Body of pancreas (tissue), 4 donors: ENCODE measurements around the gene PLOD1. TPM values are rescaled to one million over a fixed set of nuclear protein-coding genes. Genes with fewer than 3 reads are reported as not detected.
"Not testable (repeated sequence)": the region's sequence is repeated elsewhere in the genome, so short reads cannot be mapped to it uniquely, and the experiment has no call there.

Experiments used
- ATAC-seq: fragments of 150-250 bp; one replicate; pipeline ENCODE4 v1.9.1; 2016
- DNase-seq, 4 donors: peaks; one replicate each; pipeline ENCODE4 v3.0.0-alpha.2; 2019
- H3K27ac ChIP-seq, 4 donors: fragments of 200-600 bp; sonication (generic); 1 replicate in 3 of 4; 2 replicates in 1 of 4; pipeline versions ENCODE4 v1.5.1 to v1.6.1; 2016 to 2019; ENCODE audit warnings: mild to moderate bottlenecking in 1 of 4, mixed read lengths in 1 of 4, moderate library complexity in 1 of 4
- H3K27me3 ChIP-seq, 2 donors: fragments of 200-600 bp; sonication (generic); one replicate each; pipeline ENCODE4 v1.6.0; 2016; ENCODE audit warnings: mild to moderate bottlenecking in 1 of 2
- H3K36me3 ChIP-seq, 2 donors: fragments of 200-600 bp; sonication (generic); replicated peaks in 1 of 2; 2 replicates each; pipeline ENCODE4 v1.5.1; 2016; ENCODE audit warnings: low read depth in 2 of 2; ENCODE audit not compliant: insufficient read depth in 1 of 2
- H3K4me1 ChIP-seq: fragments of 200-600 bp; sonication (generic); one replicate; pipeline ENCODE4 v1.6.0; 2016
- H3K4me3 ChIP-seq, 2 donors: fragments of 200-600 bp; sonication (generic); 1 replicate in 1 of 2; 2 replicates in 1 of 2; pipeline ENCODE4 v1.5.1; 2016 to 2019
- H3K9me3 ChIP-seq, 3 donors: fragments of 200-600 bp; sonication (generic); 1 replicate in 2 of 3; 2 replicates in 1 of 3; pipeline ENCODE4 v1.5.1; 2016
- CTCF ChIP-seq, 7 experiments: fragments of 450-650 bp in 4 of 7; fragments of 200-600 bp in 3 of 7; sonication (generic) in 3 of 7; IDR thresholded peaks; one replicate each; pipeline ENCODE4 v1.5.1; 2016 to 2019; ENCODE audit warnings: antibody characterized with exemption in 7 of 7
- POLR2A ChIP-seq, 3 donors: fragments of 450-650 bp; IDR thresholded peaks; one replicate each; pipeline ENCODE4 v1.6.1; 2016; ENCODE audit warnings: antibody characterized with exemption in 3 of 3, mild to moderate bottlenecking in 2 of 3
- WGBS, 2 donors: methylation state at CpG; one replicate each; pipeline ENCODE4 v1.1.5; 2017; 5-methylcytosine and 5-hydroxymethylcytosine counted together
- intact Hi-C: fragments of 100-400 bp; cut with DNase I; formaldehyde crosslinking; loops from one replicate; pipeline ENCODE4 v1.15.1; 2023
- total RNA-seq, 2 donors: library from RNA; depleted of rRNA; stranded (reverse); fragments of >200 nt; gene quantifications; one replicate each; pipeline ENCODE4 v1.1.0, GENCODE V29; 2016

Gene PLOD1
- total RNA-seq, 2 donors from 2014 or later = 30.9 to 39.6 TPM

- H3K9me3 ChIP-seq = no peaks in the 10 kb centered on the region
- no peak overlapping the region for H3K4me3 ChIP-seq
- TF ChIP-seq CTCF (IDR thresholded peaks at IDR 0.05) (no peak), POLR2A (IDR thresholded peaks at IDR 0.05) (no peak)
- no peaks in the 10 kb centered on the region for H3K27me3 ChIP-seq
- H3K27ac ChIP-seq = no peak overlapping the region
- ATAC-seq = no peak
- peaks cover 20% of the 10 kb centered on the region for H3K4me1 ChIP-seq
- no peaks in the 10 kb centered on the region for H3K36me3 ChIP-seq
- peak in 2 of 4 donors; percentile 16 to 19 for DNase-seq
- intact Hi-C loops = no loop called here
- WGBS, 2 donors = 64 to 74% methylated on average over 5 to 15 of the region's 15 CpGs
These were observed 4.4 kb downstream of the PLOD1 start for GRCh38 chr1:11938722-11939526.

DNA sequence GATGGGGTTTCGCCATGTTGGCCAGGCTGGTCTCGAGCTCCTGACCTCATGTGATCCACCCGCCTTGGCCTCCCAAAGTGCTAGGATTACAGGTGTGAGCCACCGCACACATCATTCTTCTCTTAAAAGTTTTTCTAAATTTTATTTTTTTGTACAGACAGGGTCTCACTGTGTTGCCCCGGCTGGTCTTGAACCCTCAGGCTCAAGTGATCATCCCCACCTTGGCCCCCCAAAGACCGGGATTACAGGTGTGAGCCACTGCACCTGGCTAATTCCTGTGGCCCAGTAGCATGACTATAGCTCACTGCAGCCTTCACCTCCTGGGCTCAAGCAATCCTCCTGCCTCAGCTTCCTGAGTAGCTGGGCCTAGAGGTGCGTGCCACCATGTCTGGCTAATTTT lies 5.3 kb downstream of the PLOD1 start:
- H3K27ac ChIP-seq, H3K36me3 ChIP-seq, H3K27me3 ChIP-seq, ATAC-seq, H3K9me3 ChIP-seq, intact Hi-C loops, DNase-seq, H3K4me3 ChIP-seq: not testable (repeated sequence)
- peaks cover 17% of the 10 kb centered on the region for H3K4me1 ChIP-seq
- WGBS, 2 donors = 97 to 98% methylated on average over 7 of the region's 7 CpGs

DNA sequence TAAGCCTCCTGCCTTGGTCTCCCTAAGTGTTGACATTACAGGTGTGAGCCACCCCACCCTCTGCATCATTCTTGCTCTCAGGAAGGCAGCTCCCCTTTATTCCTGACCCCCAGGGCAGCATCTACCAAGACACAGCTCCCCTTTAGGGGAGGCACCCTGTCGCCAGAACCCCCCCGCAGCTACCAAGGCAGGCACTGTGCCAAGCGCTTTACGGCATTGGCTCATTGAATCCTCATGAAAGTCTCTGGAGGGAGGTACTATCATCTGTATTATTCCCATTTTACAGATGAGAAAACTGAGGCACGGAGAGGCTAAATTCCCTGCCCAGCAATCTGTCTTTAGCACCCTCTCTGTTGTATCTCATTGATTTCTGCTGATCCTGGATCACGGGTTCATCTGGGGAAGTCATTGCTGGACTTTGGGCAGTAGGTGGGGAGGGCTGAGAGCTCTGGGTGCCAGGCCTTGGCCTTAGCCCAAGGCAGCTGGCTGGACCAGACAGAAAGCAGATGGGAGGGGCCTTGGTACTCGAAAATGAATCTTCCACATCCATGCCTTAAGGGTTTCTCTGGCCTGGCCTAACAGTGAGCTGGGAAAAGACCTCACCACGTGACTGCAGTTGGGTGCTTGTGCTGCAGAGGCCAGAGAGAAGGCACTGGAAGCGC lies 5.9 kb downstream of the PLOD1 start:
- TF ChIP-seq CTCF (IDR thresholded peaks at IDR 0.05) (no peak), POLR2A (IDR thresholded peaks at IDR 0.05) (no peak)
- peak in 3 of 4 donors; percentile 21 to 65 (median 46) for DNase-seq
- Histone ChIP-seq H3K36me3 (no peaks in the 10 kb centered on the region), H3K4me3 (no peak overlapping the region), H3K27me3 (no peaks in the 10 kb centered on the region), H3K27ac (no peak overlapping the region), H3K4me1 (peaks cover 12% of the 10 kb centered on the region), H3K9me3 (no peaks in the 10 kb centered on the region)
- 65 to 68% methylated on average over 8 to 9 of the region's 9 CpGs for WGBS, 2 donors
- intact Hi-C loops = no loop called here
- ATAC-seq = peak; percentile 31

DNA sequence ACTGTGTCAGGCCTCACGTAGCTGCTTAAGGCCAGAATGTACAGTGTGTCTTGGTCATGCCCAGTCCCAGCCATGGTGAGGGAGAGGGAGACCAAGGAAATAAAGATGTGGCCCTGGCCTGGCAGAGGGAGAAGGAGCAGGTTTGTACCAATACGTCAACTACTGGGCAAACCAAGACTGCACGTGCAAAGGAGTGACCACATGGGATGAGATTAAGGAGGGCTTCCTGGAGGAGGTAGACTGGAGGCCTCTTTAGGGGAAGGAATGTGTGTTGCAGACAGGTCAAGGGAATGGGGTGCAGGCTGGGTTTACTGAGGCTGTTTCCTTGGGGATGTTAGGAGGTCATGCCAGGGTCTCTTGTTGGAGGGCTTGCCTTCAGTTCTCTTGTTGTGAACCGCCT lies 7.8 kb downstream of the PLOD1 start:
- H3K4me1 ChIP-seq = peaks cover 6% of the 10 kb centered on the region
- TF ChIP-seq CTCF (IDR thresholded peaks at IDR 0.05) (no peak), POLR2A (IDR thresholded peaks at IDR 0.05) (no peak)
- no peak for ATAC-seq
- DNase-seq = no peak
- no peak overlapping the region for H3K27ac ChIP-seq
- H3K9me3 ChIP-seq = no peaks in the 10 kb centered on the region
- 83 to 89% methylated on average over 3 to 4 of the region's 4 CpGs for WGBS, 2 donors
- intact Hi-C loops = no loop called here
- H3K36me3 ChIP-seq = no peaks in the 10 kb centered on the region
- H3K27me3 ChIP-seq = no peaks in the 10 kb centered on the region
- H3K4me3 ChIP-seq = no peak overlapping the region

DNA sequence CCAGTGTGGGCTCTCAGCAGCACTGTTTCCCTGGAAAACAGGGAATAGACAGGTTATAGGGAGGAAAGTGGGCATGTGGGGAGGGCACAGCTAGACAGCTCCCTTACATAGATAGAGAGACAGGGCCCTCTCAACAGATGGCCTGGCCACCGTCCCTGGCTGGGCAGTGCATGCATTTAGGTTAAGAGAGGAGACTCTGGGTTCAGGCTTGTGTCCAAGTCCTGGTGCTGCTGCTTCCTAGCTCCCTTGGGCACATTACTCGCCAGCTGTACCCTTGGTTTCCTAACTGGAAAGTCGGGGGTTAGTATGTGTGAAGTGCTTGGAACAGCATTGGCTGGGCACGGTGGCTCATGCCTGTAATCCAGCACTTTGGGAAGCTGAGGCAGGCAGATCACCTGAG lies 9.1 kb downstream of the PLOD1 start:
- no peaks in the 10 kb centered on the region for H3K9me3 ChIP-seq
- H3K4me3 ChIP-seq = no peak overlapping the region
- H3K27me3 ChIP-seq = no peaks in the 10 kb centered on the region
- TF ChIP-seq CTCF (IDR thresholded peaks at IDR 0.05) = no peak
- no peak for TF ChIP-seq POLR2A (IDR thresholded peaks at IDR 0.05)
- ATAC-seq = no peak
- intact Hi-C loops = no loop called here
- no peak overlapping the region for H3K27ac ChIP-seq
- peaks cover 6% of the 10 kb centered on the region for H3K4me1 ChIP-seq
- WGBS, 2 donors = 84 to 87% methylated on average over 3 to 4 of the region's 4 CpGs
- no peaks in the 10 kb centered on the region for H3K36me3 ChIP-seq
- no peak for DNase-seq
